ENCODE data around the gene GAL. TPM values are rescaled to one million over a fixed set of nuclear protein-coding genes. Genes with fewer than 3 reads are reported as not detected.

Gene GAL
- total RNA-seq, 2 donors from 2014 or later: 3.2 to 3.5 TPM

DNA sequence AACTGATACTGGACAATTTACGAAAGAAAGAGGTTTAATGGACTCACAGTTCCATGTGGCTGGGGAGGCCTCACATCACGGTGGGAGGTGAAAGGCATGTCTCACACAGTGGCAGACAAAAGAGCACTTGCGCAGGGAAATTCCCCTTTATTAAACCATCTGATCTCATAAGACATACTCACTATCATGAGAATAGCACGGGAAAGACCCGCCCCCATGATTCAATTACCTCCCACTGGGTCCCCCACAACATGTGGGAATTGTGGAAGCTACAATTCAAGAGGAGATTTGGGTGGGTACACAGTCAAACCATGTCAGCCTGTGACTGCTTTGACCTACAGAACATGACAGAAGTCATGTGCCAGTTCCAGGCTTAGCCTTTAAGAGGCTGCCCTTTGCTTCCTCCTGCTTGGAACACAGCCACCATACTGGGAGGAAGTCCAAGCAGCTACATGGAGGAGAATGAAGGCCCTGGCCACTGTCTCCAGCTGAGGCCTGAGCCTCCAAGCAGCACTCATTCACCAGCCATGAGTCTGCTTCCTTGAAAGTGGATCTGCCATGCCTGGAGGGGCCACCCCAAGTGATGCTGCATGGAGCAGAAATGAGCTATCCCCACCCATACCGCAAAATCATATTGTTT, 10.9 kb upstream of the GAL start:
- TF ChIP-seq, protein P1, sequence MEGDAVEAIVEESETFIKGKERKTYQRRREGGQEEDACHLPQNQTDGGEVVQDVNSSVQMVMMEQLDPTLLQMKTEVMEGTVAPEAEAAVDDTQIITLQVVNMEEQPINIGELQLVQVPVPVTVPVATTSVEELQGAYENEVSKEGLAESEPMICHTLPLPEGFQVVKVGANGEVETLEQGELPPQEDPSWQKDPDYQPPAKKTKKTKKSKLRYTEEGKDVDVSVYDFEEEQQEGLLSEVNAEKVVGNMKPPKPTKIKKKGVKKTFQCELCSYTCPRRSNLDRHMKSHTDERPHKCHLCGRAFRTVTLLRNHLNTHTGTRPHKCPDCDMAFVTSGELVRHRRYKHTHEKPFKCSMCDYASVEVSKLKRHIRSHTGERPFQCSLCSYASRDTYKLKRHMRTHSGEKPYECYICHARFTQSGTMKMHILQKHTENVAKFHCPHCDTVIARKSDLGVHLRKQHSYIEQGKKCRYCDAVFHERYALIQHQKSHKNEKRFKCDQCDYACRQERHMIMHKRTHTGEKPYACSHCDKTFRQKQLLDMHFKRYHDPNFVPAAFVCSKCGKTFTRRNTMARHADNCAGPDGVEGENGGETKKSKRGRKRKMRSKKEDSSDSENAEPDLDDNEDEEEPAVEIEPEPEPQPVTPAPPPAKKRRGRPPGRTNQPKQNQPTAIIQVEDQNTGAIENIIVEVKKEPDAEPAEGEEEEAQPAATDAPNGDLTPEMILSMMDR (IDR thresholded peaks at IDR 0.05): no peak
- Histone ChIP-seq H3K4me1 (no peaks in the 10 kb centered on the region), H3K36me3 (no peaks in the 10 kb centered on the region), H3K27me3 (no peaks in the 10 kb centered on the region), H3K4me3 (no peak overlapping the region), H3K9me3 (no peaks in the 10 kb centered on the region), H3K27ac (no peak overlapping the region), H3K9ac (ENCODE audit: low read depth in 2 of 2, low read length in 2 of 2) (no peak overlapping the region)
- intact Hi-C loops (cut with DNase I): no loop called here
- DNase-seq: no peak

DNA sequence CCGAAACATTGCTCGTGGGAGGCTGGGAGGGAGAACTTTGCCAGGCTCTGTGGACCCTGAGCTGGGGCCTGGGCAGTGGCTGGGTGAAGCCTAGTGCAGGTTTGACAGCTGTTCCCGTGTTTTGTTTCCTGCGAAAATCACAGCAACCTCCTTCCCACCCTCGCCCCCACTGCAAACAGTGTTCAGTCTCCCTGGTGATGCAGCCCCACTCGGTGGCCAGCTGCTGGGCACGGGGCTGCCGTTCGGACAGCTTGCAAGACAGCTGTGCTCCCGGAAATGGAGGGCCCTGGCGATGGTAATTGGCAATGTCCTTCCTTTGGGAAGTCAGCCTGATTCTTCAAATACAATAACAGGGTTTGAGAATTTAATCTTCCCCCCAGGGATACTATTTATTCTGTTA, 10.4 kb upstream of the GAL start:
- TF ChIP-seq, protein P1 (IDR thresholded peaks at IDR 0.05): no peak
- intact Hi-C loops (cut with DNase I): no loop called here
- DNase-seq: no peak

DNA sequence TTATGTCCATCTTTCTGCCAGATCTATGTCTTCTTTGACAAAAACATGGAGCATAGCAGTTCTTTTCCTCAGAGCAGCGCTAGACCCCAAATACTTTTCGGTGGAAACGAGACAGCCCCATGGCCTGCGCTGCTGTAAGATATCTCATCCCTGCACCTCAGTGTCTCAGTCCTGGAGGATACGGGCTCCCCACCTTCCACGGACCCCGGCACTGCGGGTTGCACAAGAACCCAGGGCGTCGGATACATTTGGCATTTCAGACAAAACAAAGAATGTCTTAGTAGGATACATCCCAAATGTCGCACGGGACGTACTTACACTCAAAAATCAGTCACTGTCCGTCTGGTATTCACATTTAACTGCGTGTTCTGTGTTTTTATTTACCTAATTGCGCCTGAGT, 9.9 kb upstream of the GAL start:
- no peak overlapping the region for H3K9ac ChIP-seq (ENCODE audit: low read depth in 2 of 2, low read length in 2 of 2)
- H3K4me1 ChIP-seq: no peaks in the 10 kb centered on the region
- no peaks in the 10 kb centered on the region for H3K9me3 ChIP-seq
- no peaks in the 10 kb centered on the region for H3K36me3 ChIP-seq
- TF ChIP-seq, protein P1 (IDR thresholded peaks at IDR 0.05): no peak
- no peak overlapping the region for H3K27ac ChIP-seq
- intact Hi-C loops (cut with DNase I): no loop called here
- no peak overlapping the region for H3K4me3 ChIP-seq
- no peaks in the 10 kb centered on the region for H3K27me3 ChIP-seq
- no peak for DNase-seq

More for the DNA sequence above, 10.4 kb upstream of the GAL start:
- no peaks in the 10 kb centered on the region for H3K9me3 ChIP-seq
- no peaks in the 10 kb centered on the region for H3K4me1 ChIP-seq
- H3K4me3 ChIP-seq: no peak overlapping the region
- no peak overlapping the region for H3K27ac ChIP-seq
- H3K9ac ChIP-seq (ENCODE audit: low read depth in 2 of 2, low read length in 2 of 2): no peak overlapping the region
- no peaks in the 10 kb centered on the region for H3K36me3 ChIP-seq
- H3K27me3 ChIP-seq: no peaks in the 10 kb centered on the region

DNA sequence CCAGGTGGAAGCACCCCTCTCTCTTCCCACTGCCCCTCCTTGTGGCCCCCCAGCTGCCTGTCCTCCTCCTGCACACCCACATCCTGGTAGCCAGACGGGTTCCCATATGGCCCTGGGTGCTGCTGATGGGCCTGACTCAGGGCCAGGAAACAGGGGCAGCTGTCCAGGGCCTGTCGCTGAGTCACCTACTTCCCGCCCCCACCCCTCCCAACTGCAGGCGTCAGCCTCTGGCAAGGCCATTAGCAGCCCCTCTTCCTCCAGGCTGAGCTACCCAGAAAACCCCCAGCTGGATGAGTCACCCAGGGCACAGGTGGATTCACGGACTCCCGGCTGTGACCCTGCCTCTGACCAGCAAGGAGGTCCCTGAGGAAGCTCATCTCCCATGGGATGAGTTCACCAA, 6.9 kb upstream of the GAL start:
- Histone ChIP-seq H3K4me3 (no peak overlapping the region), H3K9ac (ENCODE audit: low read depth in 2 of 2, low read length in 2 of 2) (no peak overlapping the region), H3K27ac (no peak overlapping the region), H3K36me3 (no peaks in the 10 kb centered on the region), H3K4me1 (no peaks in the 10 kb centered on the region), H3K9me3 (no peaks in the 10 kb centered on the region), H3K27me3 (no peaks in the 10 kb centered on the region)
- TF ChIP-seq, protein P1 (IDR thresholded peaks at IDR 0.05): no peak
- no peak for DNase-seq
- intact Hi-C loops (cut with DNase I): no loop called here

DNA sequence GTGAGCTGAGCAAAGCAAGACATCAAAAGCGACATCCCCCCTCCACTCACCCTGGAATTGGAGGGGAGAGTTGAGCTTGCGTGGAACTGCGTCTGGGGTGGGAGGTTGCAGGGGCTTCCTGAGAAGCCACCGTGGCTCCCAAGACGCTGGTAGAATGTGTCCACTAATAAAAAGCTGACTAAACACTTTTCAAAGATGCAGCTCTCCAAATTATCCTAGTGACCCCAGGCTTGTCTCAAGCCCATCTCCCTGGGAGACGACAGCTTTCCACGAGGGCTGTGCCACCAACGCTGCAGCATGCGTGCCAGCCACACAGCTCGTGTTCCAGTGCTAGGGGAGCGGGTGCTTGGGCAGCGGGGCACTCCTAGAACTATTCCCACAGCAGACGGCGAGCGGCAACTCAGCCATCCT, 6.3 kb upstream of the GAL start:
- no peaks in the 10 kb centered on the region for H3K36me3 ChIP-seq
- peaks cover 3% of the 10 kb centered on the region for H3K27me3 ChIP-seq
- intact Hi-C loops (cut with DNase I): no loop called here
- H3K9ac ChIP-seq (ENCODE audit: low read depth in 2 of 2, low read length in 2 of 2): no peak overlapping the region
- no peaks in the 10 kb centered on the region for H3K4me1 ChIP-seq
- no peak for DNase-seq
- no peak overlapping the region for H3K27ac ChIP-seq
- no peaks in the 10 kb centered on the region for H3K9me3 ChIP-seq
- TF ChIP-seq, protein P1 (IDR thresholded peaks at IDR 0.05): no peak
- H3K4me3 ChIP-seq: no peak overlapping the region
